DND-41 (cell line): ENCODE data around the gene SERPINB12.

Experiments used
- ATAC-seq: fragments of 200-7000 bp; cut with Tn5 transposase; 3 replicates; pipeline ENCODE4 v1.9.1; 2021; ENCODE audit warnings: low read depth; ENCODE audit not compliant: insufficient read depth
- DNase-seq: peaks from one replicate; pipeline ENCODE4 v3.0.0-alpha.2; 2020
- H2AFZ ChIP-seq: 2 replicates; pipeline ENCODE4 v1.6.0; 2012; ENCODE audit warnings: low read depth, low read length
- H3K27ac ChIP-seq: 2 replicates; pipeline ENCODE4 v1.5.1; 2012; ENCODE audit warnings: low read length, inconsistent platforms
- H3K27me3 ChIP-seq: fragments of 200-600 bp; sonication (generic); 2 replicates; pipeline ENCODE4 v1.6.0; 2012; ENCODE audit warnings: low read length, mild to moderate bottlenecking, inconsistent platforms; ENCODE audit not compliant: insufficient read depth, poor library complexity
- H3K36me3 ChIP-seq: 2 replicates; pipeline ENCODE4 v1.5.1; 2012; ENCODE audit warnings: low read length, inconsistent platforms; ENCODE audit not compliant: insufficient read depth
- H3K4me1 ChIP-seq: 2 replicates; pipeline ENCODE4 v1.5.1; 2012; ENCODE audit warnings: mild to moderate bottlenecking, low read length; ENCODE audit not compliant: insufficient read depth
- H3K4me2 ChIP-seq: 2 replicates; pipeline ENCODE4 v1.6.0; 2012; ENCODE audit warnings: mild to moderate bottlenecking, moderate library complexity, low read length, inconsistent platforms; ENCODE audit not compliant: insufficient read depth
- H3K4me3 ChIP-seq, 2 experiments: fragments of 200-600 bp in 1 of 2; shearing (Covaris generic) in 1 of 2; 2 replicates each; pipeline ENCODE4 v1.5.1; 2012 to 2016; ENCODE audit warnings: inconsistent platforms in 2 of 2, low read length in 2 of 2, mild to moderate bottlenecking in 2 of 2, low read depth in 1 of 2, moderate library complexity in 1 of 2
- H3K79me2 ChIP-seq: 2 replicates; pipeline ENCODE4 v1.6.0; 2012; ENCODE audit warnings: low read length, inconsistent platforms; ENCODE audit not compliant: insufficient read depth
- H3K9ac ChIP-seq: 2 replicates; pipeline ENCODE4 v1.6.0; 2012; ENCODE audit warnings: low read depth, mild to moderate bottlenecking, inconsistent platforms, low read length, moderate library complexity
- H3K9me3 ChIP-seq: 2 replicates; pipeline ENCODE4 v1.5.1; 2012; ENCODE audit warnings: low read length, moderate library complexity, mild to moderate bottlenecking, inconsistent platforms; ENCODE audit not compliant: insufficient read depth, severe bottlenecking
- H4K20me1 ChIP-seq: 2 replicates; pipeline ENCODE4 v1.6.0; 2012; ENCODE audit warnings: low read length; ENCODE audit not compliant: insufficient read depth
- EZH2 ChIP-seq: IDR thresholded peaks from 3 replicates; pipeline ENCODE4 v1.6.1; 2012; ENCODE audit warnings: borderline replicate concordance, low read depth, mild to moderate bottlenecking, moderate library complexity, low read length, inconsistent platforms; ENCODE audit not compliant: severe bottlenecking
- TF ChIP-seq, protein P1 (sequence below): IDR thresholded peaks from 2 replicates; pipeline ENCODE4 v1.5.1; 2012; ENCODE audit warnings: borderline replicate concordance, low read length, moderate library complexity, mild to moderate bottlenecking; ENCODE audit not compliant: poor library complexity, severe bottlenecking; ENCODE audit errors: extremely low read depth

The SERPINB12 gene

DNA sequence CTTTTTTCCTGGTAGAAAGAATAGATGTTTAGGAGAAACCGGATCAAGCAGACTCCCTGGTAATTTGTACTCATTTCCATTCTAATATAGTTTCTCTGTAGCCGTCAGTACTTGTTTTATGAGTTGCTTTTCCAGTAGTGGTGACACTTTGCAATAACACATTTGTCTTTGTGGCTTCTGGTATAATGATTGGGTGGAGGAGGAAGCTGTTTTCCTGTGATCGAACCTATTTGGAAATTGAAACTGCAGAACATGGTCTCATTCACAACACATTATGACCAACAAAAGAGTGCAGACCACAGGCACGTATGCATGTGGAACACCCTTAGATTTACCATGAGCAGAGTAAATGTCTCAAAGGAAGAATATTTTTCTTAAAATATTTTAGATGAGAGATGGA lies 7.6 kb upstream of the SERPINB12 start:
- Histone ChIP-seq H3K9me3 (no peaks in the 10 kb centered on the region), H3K27ac (no peak overlapping the region), H3K36me3 (no peaks in the 10 kb centered on the region), H3K4me3 (no peak overlapping the region), H3K9ac (no peak overlapping the region), H3K27me3 (peaks cover 10% of the 10 kb centered on the region), H3K79me2 (no peaks in the 10 kb centered on the region), H3K4me1 (no peaks in the 10 kb centered on the region), H2AFZ (no peak overlapping the region), H4K20me1 (no peaks in the 10 kb centered on the region), H3K4me2 (no peak overlapping the region)
- DNase-seq (no peak), ATAC-seq (no peak)
- no peak for TF ChIP-seq EZH2
- TF ChIP-seq, protein P1, sequence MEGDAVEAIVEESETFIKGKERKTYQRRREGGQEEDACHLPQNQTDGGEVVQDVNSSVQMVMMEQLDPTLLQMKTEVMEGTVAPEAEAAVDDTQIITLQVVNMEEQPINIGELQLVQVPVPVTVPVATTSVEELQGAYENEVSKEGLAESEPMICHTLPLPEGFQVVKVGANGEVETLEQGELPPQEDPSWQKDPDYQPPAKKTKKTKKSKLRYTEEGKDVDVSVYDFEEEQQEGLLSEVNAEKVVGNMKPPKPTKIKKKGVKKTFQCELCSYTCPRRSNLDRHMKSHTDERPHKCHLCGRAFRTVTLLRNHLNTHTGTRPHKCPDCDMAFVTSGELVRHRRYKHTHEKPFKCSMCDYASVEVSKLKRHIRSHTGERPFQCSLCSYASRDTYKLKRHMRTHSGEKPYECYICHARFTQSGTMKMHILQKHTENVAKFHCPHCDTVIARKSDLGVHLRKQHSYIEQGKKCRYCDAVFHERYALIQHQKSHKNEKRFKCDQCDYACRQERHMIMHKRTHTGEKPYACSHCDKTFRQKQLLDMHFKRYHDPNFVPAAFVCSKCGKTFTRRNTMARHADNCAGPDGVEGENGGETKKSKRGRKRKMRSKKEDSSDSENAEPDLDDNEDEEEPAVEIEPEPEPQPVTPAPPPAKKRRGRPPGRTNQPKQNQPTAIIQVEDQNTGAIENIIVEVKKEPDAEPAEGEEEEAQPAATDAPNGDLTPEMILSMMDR = no peak

DNA sequence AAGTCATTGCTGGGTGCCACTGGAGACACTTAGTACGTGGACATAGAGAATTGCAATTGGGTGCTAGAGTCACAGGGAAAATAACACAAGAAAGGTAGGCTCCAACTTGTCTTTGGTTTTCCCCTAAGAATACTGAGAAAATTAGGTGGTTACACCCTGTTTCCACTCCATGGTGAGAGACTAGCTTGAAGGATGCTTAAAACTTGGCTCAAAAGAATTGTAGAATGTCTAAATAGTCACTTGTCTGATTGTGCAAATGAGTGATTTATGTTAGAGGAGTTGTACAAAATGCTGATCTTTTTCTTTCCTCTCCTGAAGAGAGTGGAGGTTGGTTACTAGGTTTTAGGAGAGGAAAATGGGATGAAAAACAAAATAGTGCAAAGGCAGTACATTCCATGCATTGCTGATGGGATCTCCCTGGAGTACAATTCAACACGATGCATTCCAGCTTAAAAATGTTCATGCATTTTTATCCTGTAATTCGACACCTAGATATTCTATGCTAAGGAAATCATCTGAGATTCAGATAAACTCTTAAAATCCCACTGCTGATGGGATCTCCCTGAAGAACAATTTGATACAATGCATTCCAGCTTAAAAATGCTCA lies 2.2 kb upstream of the SERPINB12 start:
- no peaks in the 10 kb centered on the region for H3K79me2 ChIP-seq
- DNase-seq (no peak), ATAC-seq (no peak)
- H3K9me3 ChIP-seq = no peaks in the 10 kb centered on the region
- no peak for TF ChIP-seq EZH2
- TF ChIP-seq, protein P1 = no peak
- H3K9ac ChIP-seq = no peak overlapping the region
- no peak overlapping the region for H3K27ac ChIP-seq
- no peak overlapping the region for H3K4me3 ChIP-seq
- H3K27me3 ChIP-seq = peaks cover 19% of the 10 kb centered on the region
- no peak overlapping the region for H3K4me2 ChIP-seq
- H3K36me3 ChIP-seq = no peaks in the 10 kb centered on the region
- H3K4me1 ChIP-seq = no peaks in the 10 kb centered on the region
- H4K20me1 ChIP-seq = no peaks in the 10 kb centered on the region
- no peak overlapping the region for H2AFZ ChIP-seq

DNA sequence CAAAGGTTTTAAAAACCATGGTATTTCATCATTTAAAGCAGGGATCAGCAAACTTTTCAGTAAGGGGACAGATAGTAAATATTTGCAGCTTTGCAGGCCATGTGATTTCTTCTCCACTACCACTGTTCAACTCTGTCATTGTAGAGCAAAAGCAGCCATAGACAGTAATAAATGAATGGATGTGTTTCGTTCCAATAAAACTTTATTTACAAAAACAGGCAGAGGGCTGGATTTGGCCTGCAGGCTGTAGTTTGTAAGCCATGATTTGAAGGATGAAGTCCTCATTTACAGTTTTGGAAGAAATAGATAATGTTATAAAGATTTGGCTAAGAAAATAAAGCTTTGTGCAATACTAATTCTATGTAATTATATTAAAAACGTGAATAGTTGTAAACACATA lies 1.8 kb downstream of the SERPINB12 start:
- H3K79me2 ChIP-seq = no peaks in the 10 kb centered on the region
- ATAC-seq = no peak
- H3K9ac ChIP-seq = no peak overlapping the region
- no peak overlapping the region for H3K4me3 ChIP-seq
- H2AFZ ChIP-seq = no peak overlapping the region
- no peak for DNase-seq
- TF ChIP-seq, protein P1 = no peak
- TF ChIP-seq EZH2 = no peak
- H3K36me3 ChIP-seq = no peaks in the 10 kb centered on the region
- no peak overlapping the region for H3K4me2 ChIP-seq
- H3K9me3 ChIP-seq = no peaks in the 10 kb centered on the region
- H3K27ac ChIP-seq = no peak overlapping the region
- H3K4me1 ChIP-seq = no peaks in the 10 kb centered on the region
- H3K27me3 ChIP-seq = peaks cover 22% of the 10 kb centered on the region
- H4K20me1 ChIP-seq = no peaks in the 10 kb centered on the region

DNA sequence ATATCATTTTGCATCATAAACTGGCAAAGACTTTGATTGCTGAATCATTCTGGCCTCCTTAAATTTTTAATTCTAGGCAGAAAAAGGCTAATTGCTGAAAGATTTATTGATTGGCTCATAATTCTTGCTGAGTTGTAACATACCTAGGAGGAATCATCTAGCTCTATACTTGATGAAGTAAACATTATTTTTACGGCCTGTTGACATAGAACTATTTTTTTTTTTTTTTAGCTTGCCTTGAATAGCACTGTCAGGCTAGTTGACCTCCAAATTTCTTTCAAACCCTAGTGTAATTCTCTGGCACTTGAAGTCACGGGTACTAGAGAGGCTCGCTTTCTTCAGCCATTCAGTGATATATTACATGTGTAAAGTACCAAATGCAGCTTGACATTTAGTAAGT lies 2.8 kb downstream of the SERPINB12 start:
- no peaks in the 10 kb centered on the region for H3K4me1 ChIP-seq
- DNase-seq = no peak
- H3K9me3 ChIP-seq = no peaks in the 10 kb centered on the region
- no peaks in the 10 kb centered on the region for H3K79me2 ChIP-seq
- no peaks in the 10 kb centered on the region for H4K20me1 ChIP-seq
- peaks cover 28% of the 10 kb centered on the region for H3K27me3 ChIP-seq
- no peak overlapping the region for H3K4me2 ChIP-seq
- no peak overlapping the region for H3K4me3 ChIP-seq
- H2AFZ ChIP-seq = no peak overlapping the region
- H3K27ac ChIP-seq = no peak overlapping the region
- TF ChIP-seq EZH2 = no peak
- TF ChIP-seq, protein P1 = no peak
- no peak for ATAC-seq
- H3K9ac ChIP-seq = no peak overlapping the region
- H3K36me3 ChIP-seq = no peaks in the 10 kb centered on the region
